H1 (cell line): ENCODE results near the gene PTPN3. TPM values are rescaled to one million over a fixed set of nuclear protein-coding genes. Genes with fewer than 3 reads are reported as not detected.

Source experiments
- CTCF ChIP-seq, 3 experiments: IDR thresholded peaks; 1 replicate in 2 of 3; 2 replicates in 1 of 3; pipeline versions ENCODE4 v1.5.1 to v1.6.1; 2011; ENCODE audit warnings: low read length in 3 of 3, mild to moderate bottlenecking in 3 of 3, inconsistent platforms in 2 of 3, low read depth in 1 of 3, moderate library complexity in 1 of 3; ENCODE audit not compliant: insufficient read depth in 1 of 3; ENCODE audit errors: control extremely low read depth in 1 of 3
- RXRA ChIP-seq: IDR thresholded peaks from 2 replicates; pipeline ENCODE4 v1.6.1; 2011; ENCODE audit warnings: low read depth, mild to moderate bottlenecking, low read length, moderate library complexity; ENCODE audit not compliant: insufficient read depth
- polyA plus RNA-seq, 7 experiments: library from polyadenylated mRNA; depleted of rRNA in 3 of 7; stranded (reverse) in 5 of 7; unstranded in 2 of 7; fragments of >200 nt in 5 of 7; fragments of 200-250 nt in 2 of 7; gene quantifications; 1 replicate in 5 of 7; 2 replicates in 1 of 7; 4 replicates in 1 of 7; pipeline versions ENCODE4 v1.2.1 to v1.2.3, GENCODE V29; 2011 to 2013; ENCODE audit warnings: missing spikeins in 2 of 7, mixed read lengths in 2 of 7
- total RNA-seq: library from RNA; stranded (reverse); fragmentation: NEBNext Ultra II Directional; extraction: Animal tissue kit (Norgen Biotek cat#: 25700); gene quantifications from 2 replicates; pipeline ENCODE4 v1.2.1, GENCODE V29; 2021

PTPN3 gene
- total and polyA plus RNA-seq, 2 of the 8 experiments (the other 6 are each of a cell fraction or from before 2014, with no cell fraction given), result 2.9 to 3.7 TPM

- no peak for TF ChIP-seq RXRA
- TF ChIP-seq CTCF (IDR thresholded peaks at IDR 0.05; ENCODE audit: control extremely low read depth in 1 of 3, insufficient read depth in 1 of 3, low read depth in 1 of 3, low read length in 3 of 3), result no peak
Measured at GRCh38 chr9:109385499-109385898, 112.6 kb downstream of the PTPN3 start (continued).
